Stimulated activated CD8-positive, alpha-beta memory T cell treated with anti-CD3 and anti-CD28 coated beads, Interleukin-4, amount 100 ng/mL, for 1 hour (primary cell): ENCODE data around the gene CDIPT.

Experiments
- DNase-seq, 2 donors: peaks; one replicate each; pipeline ENCODE4 v3.0.0-alpha.2; 2020; ENCODE audit warnings: low read depth in 2 of 2, low spot score in 1 of 2

Gene CDIPT

GRCh38 chr16:29811896-29812665 is 50.9 kb downstream of the CDIPT start, which contains the start of gene PRRT2:
PRRT2 (plus strand) TSS chr16:29812193; CDS start chr16:29813055, 862 bp downstream.
- no peak for DNase-seq

- DNase-seq = peak in 1 of 2 donors; percentile 42
These were observed 51.7 kb downstream of the CDIPT start for GRCh38 chr16:29811170-29811895.

- no peak for DNase-seq
These were observed 52.3 kb downstream of the CDIPT start for GRCh38 chr16:29810699-29811169.

GRCh38 chr16:29809850-29810698 is 53.0 kb downstream of the CDIPT start:
- no peak for DNase-seq

- no peak for DNase-seq
These were observed 53.8 kb downstream of the CDIPT start for GRCh38 chr16:29809031-29809747.
